GM06990 (cell line): Measurements from ENCODE around the gene NCK2.

ENCODE experiments used
- DNase-seq: peaks from one replicate; pipeline ENCODE4 v3.0.0-alpha.2; 2011; ENCODE audit not compliant: insufficient read length; ENCODE audit errors: extremely low read depth
- H3K27me3 ChIP-seq: replicated peaks from 2 replicates; pipeline ENCODE4 v1.6.0; 2011; ENCODE audit warnings: low read length; ENCODE audit not compliant: control insufficient read depth, insufficient read depth
- H3K36me3 ChIP-seq: 2 replicates; pipeline ENCODE4 v1.5.1; 2011; ENCODE audit warnings: low read length; ENCODE audit not compliant: control insufficient read depth, insufficient read depth
- H3K4me3 ChIP-seq: replicated peaks from 2 replicates; pipeline ENCODE4 v1.5.1; 2011; ENCODE audit warnings: low read depth, mild to moderate bottlenecking, control low read depth, low read length
- TF ChIP-seq, protein P1 (sequence below): IDR thresholded peaks from 2 replicates; pipeline ENCODE4 v1.5.1; 2011; ENCODE audit warnings: low read length, control low read depth, mild to moderate bottlenecking, inconsistent platforms; ENCODE audit not compliant: insufficient read depth, poor library complexity, severe bottlenecking

NCK2 gene

DNA sequence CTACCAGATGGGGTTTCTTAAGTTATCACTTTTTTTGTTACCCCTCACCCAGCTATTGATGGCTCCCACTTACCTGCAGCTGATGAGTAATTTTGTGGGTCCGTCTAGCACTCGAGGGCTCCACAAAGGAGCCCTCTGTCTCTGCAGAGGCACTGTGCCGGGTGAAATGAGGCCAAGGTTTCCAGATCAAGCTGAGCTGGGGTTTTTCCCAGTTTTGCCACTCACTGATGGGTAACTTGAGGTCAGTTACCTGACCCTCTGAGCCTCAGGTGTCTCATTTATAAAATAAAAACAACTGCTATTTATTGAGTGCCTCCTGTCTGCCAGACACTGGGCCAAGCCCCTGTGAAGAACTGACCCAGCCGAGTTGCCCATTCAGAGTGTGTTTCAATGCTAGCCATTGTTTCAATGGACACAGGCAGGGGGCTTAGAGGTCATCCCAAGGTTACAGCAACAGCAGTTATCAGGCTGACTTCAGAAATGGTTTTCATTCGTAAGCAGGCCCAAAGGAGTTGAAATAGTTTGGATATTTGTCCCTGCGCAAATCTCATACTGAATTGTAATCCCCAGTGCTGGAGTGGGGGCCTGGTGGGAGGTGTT, 192.9 kb downstream of the NCK2 start:
- TF ChIP-seq, protein P1, sequence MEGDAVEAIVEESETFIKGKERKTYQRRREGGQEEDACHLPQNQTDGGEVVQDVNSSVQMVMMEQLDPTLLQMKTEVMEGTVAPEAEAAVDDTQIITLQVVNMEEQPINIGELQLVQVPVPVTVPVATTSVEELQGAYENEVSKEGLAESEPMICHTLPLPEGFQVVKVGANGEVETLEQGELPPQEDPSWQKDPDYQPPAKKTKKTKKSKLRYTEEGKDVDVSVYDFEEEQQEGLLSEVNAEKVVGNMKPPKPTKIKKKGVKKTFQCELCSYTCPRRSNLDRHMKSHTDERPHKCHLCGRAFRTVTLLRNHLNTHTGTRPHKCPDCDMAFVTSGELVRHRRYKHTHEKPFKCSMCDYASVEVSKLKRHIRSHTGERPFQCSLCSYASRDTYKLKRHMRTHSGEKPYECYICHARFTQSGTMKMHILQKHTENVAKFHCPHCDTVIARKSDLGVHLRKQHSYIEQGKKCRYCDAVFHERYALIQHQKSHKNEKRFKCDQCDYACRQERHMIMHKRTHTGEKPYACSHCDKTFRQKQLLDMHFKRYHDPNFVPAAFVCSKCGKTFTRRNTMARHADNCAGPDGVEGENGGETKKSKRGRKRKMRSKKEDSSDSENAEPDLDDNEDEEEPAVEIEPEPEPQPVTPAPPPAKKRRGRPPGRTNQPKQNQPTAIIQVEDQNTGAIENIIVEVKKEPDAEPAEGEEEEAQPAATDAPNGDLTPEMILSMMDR, result no peak
- DNase-seq, result no peak
- Histone ChIP-seq H3K27me3 (no peaks in the 10 kb centered on the region), H3K4me3 (no peak overlapping the region), H3K36me3 (no peaks in the 10 kb centered on the region)
